GM21737 (cell line): ENCODE results near the gene EXTL1.

Experiments used
- ATAC-seq: cut with Tn5 transposase; IDR thresholded peaks from one replicate; pipeline ENCODE4 v1.9.1; 2021; ENCODE audit warnings: mild to moderate bottlenecking, moderate library complexity; ENCODE audit not compliant: unreplicated experiment

The EXTL1 gene

DNA sequence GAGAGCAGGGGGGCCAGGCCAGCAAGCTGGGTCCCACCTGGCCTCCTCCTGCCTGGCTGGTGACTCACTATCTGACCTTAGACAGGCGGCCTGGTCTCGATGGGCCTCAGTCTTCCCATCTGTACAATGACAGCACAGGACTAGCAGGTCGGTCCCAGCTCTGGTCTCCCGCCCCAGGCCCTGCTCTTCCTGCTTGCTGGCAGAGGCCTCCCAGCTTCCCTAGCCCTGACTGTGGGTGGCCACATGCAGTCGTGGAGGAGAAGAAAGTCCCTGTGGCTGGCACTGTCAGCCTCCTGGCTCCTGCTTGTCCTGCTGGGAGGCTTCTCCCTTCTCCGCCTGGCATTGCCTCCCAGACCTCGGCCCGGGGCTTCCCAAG is 817 bp downstream of the EXTL1 start:
- no peak for ATAC-seq

DNA sequence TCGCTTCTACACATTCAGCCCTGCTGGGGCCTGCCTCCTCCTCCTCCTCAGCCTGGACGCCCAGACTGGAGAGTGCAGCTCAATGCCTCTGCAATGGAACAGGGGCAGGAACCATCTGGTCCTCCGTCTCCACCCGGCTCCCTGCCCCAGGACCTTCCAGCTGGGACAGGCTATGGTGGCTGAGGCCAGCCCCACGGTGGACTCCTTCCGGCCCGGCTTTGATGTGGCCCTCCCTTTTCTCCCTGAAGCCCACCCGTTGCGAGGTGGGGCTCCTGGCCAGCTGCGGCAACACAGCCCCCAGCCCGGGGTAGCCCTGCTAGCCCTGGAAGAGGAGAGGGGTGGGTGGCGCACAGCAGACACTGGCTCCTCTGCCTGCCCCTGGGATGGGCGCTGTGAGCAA is 1.4 kb downstream of the EXTL1 start:
- ATAC-seq = no peak

DNA sequence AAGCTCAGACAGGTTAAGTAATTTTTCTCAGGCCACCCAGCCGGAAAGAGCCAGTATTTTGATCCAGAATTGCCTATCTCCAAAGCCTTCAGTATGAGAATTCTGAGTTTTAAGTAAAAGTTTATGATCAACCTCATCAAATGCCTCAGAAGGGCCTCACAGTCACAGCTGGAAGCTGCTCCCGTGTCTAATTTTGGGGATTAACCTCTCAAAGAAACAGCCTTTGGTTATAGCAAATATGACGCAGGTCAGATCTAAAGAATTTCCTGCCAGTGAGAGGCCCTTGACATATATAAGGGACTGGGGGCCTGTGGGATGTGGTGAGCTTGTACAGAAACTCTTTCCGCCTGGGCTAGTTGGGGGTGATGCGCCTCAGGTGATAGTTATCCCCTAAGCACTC is 2.3 kb downstream of the EXTL1 start:
- ATAC-seq = no peak

DNA sequence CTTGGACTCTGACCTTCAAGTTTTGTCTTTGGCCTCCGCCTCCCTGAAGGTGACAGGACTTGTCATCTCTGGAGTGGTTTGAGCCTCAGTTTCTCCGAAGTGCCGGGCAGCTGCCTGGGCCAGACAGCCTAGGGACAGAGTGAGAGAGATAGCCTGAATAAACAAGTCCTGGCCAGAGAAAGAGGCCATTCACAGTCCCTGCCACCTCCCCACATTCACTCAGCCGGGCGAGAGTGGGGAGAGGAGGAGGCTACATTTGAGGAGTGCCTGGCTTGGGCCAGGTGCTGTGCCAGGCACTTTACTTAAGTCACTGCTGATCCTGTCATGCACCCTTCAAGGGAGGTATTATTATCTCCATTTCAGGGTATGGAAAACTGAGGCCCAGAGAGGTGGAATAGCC is 3.5 kb downstream of the EXTL1 start:
- no peak for ATAC-seq

DNA sequence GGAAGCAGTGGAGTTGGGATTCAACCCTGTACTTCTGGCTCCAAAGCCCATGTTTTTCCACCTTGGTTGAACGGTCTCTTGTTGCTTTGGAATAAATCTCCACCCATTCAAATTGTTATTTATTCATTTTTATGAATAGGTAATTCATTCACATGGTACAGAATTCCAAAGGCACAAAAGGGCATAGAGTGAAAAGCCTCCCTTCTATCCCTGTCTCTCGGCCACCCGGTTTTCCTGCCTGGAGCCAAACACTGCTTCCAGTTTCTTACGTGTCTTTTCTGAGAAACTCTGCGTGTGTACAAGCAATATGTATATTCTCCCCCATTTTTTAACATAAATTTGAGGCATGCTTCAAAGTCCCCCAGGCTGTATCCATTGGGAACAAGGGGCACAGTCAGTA is 3.9 kb downstream of the EXTL1 start:
- no peak for ATAC-seq

- no peak for ATAC-seq
Measured at GRCh38 chr1:26027716-26028489, 6.3 kb downstream of the EXTL1 start.

DNA sequence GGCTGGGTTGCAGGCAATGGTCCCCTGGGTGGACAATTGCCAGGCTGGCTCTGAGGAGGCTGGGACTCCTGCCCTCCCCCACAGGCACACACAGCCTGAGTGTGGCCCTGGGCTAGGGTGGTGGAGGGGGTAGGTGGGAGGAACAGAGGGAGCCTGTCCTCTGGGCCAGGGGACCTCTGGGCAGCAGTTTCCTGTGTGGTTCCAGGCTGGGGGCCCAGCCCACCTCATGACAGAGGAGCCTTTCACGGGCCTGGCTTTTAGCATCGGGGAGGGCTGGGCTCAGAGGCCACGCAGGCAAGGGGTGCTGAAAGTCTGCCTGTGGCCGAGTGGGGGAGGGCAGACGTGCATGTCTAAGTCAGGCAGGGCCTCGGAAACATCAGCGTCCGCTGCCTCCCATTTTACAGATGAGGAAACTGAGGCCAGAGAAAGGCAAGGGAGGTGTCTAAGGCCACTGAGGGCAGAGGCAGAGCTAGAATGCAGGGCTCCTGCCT is 7.0 kb downstream of the EXTL1 start:
- ATAC-seq = no peak

DNA sequence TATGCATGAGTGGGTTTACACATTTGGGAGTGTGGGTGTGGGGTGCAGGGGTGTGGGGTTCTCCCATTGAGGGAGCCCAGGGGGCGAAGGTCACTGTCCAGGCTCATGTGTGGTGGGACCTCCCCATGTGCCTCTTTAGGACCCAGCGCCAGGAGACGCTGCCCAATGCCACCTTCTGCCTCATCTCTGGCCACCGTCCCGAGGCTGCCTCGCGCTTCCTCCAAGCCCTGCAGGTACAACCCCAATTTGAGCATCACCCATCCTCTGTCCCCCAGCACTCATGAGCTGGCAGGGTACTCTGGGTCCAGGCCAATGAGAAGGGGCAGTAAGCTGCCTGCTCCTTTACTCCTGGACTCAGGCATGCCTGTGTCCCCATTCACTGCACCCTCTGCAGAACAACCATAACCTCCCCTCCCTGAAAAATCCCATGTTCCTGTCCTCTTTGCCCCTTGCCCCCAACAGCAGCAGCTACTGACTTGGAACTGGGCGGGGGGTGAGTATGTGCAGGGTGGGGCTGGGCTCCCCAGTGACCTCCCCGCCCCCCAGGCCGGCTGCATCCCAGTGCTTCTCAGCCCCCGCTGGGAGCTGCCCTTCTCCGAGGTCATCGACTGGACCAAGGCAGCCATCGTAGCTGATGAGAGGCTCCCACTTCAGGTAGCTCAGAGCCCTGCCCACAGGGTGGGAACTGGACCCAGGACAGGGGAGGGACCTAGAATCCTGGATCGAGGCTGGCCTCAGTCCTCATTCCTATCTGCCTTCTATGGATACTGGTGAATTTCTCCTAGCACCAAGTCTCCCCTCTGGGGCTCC is 7.7 kb downstream of the EXTL1 start:
- no peak for ATAC-seq

DNA sequence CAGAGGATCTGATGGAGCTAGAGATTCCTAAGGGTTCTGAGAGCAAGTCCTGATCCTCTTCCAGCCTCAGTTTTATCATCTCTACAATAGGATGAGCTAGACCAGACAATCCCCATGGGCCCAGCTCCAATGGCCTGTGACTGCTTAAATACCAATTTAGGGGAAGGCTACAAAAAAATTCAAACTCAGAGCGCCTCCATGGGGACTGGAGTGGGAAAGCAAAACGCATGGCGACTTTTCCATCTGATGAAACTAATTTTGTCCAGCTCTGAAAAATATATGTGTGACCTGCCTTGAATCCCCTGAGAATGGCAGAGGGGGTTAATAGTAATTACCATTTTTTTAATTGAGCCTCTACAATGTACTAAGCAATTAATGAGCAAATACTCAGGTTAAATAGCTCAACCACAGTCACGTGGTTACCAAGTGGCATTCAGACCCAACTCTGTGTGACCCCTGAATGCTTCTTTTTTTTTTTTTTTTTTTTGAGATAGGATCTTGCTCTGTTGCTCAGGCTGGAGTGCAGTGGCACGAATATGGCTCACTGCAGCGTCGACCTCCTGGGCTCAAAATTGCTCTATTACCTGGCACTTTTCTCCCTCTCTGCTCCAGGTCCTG is 8.4 kb downstream of the EXTL1 start:
- ATAC-seq = no peak

- no peak for ATAC-seq
Measured at GRCh38 chr1:26031196-26031595, 9.6 kb downstream of the EXTL1 start.

DNA sequence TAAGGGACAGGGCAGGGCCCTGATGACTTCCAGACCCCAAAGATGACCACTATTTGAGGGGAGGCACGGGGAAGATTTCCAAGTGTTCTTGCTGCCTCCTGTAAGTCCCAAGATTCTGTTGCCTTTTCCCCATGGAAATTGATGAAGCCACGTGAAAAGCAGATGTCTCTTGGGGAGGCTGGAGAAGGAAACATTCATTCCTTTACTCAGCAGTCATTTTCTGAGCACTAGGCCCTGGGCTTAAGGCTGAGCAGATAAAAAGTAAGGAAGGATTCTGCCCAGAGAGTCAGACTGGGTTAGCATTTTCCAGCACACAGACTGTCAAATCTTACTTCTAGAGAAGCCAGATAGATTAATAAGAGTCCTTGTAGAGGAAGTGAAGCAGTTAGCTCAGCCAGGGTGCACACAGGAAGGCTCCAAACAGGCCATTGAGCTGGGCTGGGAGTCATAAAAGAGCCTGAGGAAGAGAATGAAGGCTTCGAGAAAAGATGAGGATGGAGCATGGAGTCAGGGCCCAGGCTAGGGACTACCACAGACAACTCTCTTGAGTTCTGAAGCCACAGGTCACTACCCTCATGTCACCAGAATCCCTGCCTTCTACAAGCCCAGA is 10.1 kb downstream of the EXTL1 start:
- ATAC-seq = no peak

GRCh38 chr1:26032656-26033357 is 11.2 kb downstream of the EXTL1 start:
- ATAC-seq = no peak

- no peak for ATAC-seq
Measured at GRCh38 chr1:26034504-26035202, 13.1 kb downstream of the EXTL1 start.

DNA sequence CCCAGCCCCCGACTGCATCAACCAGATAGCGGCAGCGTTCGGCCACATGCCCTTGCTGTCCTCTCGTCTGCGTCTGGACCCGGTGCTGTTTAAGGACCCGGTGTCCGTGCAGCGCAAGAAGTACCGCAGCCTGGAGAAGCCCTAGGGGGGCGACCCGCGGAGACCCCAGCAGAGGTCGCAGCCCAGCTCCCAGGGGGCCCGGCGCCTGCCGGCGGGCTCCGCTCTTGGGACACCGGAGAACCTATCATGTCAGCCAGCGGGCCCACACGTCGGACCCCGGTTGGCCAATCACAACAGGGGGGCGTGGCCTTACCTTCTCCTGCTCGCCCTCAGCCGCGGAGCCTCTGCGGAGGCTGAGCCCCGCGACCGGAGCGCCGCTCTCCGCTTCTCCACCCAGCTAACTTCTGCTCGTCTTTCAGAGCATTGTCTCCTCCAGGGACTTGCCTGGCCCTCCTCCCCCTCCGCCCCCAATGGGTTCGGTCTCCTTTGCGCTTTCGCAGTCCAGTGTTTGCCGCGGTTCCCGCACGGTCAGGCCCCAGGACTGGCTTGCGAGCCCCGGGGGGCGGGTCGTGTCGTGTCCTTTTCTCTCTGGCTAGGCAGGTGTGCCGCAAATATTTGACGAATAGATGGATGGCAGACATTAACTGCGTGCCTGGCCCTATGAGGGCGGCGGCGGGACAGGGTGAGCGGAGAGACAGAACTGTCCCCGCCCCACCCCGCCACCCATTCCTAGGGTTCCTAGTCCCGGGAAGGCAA is 13.8 kb downstream of the EXTL1 start:
- ATAC-seq = peak; percentile 85

DNA sequence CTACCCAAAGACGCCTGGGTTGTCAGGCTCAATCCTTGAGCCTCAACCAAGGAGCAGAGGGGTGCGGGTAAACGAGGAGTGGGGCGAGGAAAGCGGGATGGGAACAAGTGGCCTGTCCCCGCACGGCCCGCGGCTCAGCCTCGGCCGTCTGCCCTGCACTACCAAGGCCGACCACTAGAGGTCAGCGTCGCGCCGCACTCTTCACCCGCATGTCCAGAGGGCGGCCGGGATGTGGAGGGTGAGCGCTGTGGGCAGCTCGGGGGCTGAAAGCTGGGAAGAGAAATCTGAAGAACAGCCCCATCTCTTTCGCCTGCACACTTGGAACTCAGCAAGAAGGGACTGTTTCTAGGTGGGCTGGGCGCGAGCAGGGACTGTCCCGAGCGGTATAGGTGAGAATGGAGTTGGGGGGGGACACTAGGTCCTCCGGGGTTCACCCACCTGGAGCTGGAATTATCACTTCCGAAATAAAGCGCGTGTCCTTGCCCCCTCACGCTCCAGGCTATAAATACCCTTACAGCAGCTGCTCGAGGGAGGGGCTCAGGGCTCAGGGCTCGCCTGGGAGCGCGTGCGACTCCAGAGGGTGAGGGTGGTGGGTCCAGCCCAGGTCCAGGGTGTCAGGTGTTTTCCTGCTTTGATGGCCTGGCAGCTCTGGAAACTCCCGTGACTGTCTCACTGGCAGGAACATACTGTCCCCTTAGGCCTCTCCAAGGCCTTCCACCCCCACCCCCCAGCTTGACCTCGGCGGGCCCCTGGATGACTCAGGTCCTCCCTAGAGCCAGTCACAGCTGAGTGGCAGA is 14.6 kb downstream of the EXTL1 start:
- peak; percentile 63 for ATAC-seq

- no peak for ATAC-seq
Measured at GRCh38 chr1:26036756-26037281, 15.2 kb downstream of the EXTL1 start.

- no peak for ATAC-seq
Measured at GRCh38 chr1:26037904-26038303, 16.3 kb downstream of the EXTL1 start.

DNA sequence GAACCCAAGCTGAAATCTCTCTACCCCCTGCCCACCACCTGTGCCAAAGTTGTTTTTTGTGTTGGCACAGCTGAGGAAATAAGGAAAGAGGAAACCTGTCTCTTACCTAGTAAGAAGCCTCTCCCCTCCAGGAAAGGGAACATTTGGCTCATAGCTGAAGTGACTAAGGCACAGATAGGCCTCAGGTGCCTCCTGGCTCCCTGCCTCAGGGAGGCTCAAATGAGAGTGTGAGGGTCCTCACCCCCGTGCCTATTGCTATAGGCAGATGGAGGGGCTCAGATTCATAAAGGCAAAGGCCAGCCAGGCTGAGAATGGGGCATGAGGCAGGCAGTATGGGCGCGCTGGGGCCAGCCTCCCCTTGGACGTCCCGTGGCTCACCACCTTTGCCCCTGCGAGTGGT is 16.9 kb downstream of the EXTL1 start:
- no peak for ATAC-seq
